ENCODE measurements around the gene UNC5A.

DNA sequence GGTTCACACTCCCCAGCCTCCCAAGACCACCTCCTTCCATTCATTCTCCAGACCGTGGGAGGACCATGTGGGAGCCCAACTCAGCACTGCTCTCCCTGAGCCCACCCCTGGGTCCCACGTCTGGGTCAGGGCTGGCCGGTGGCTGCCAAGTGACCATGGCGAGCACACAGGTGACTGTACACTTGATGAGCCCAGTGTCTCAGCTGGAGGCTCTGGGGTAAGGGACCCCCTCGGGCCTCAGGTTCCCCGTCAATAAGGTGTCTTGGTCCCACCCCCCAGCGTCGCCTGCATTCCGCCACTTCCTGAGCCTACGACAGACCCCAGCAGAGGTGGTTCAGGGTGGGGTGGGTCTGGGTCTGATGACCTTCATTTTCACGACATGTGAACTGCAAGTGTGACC, 50.0 kb downstream of the UNC5A start:
- no peak for TF ChIP-seq STAT5B (CRISPR knock-in tag; IDR thresholded peaks at IDR 0.05)
- TF ChIP-seq, protein P1, sequence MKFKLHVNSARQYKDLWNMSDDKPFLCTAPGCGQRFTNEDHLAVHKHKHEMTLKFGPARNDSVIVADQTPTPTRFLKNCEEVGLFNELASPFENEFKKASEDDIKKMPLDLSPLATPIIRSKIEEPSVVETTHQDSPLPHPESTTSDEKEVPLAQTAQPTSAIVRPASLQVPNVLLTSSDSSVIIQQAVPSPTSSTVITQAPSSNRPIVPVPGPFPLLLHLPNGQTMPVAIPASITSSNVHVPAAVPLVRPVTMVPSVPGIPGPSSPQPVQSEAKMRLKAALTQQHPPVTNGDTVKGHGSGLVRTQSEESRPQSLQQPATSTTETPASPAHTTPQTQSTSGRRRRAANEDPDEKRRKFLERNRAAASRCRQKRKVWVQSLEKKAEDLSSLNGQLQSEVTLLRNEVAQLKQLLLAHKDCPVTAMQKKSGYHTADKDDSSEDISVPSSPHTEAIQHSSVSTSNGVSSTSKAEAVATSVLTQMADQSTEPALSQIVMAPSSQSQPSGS (CRISPR knock-in tag; IDR thresholded peaks at IDR 0.05): no peak
- TF ChIP-seq, protein P2, sequence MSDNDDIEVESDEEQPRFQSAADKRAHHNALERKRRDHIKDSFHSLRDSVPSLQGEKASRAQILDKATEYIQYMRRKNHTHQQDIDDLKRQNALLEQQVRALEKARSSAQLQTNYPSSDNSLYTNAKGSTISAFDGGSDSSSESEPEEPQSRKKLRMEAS (CRISPR knock-in tag; IDR thresholded peaks at IDR 0.05): no peak
- TF ChIP-seq SIX5 (IDR thresholded peaks at IDR 0.05; ENCODE audit: borderline replicate concordance in 1 of 2, insufficient read depth in 1 of 2, low read depth in 1 of 2, low read length in 2 of 2): no peak
- TF ChIP-seq RAD21 (CRISPR knock-in tag; conservative IDR thresholded peaks at IDR 0.05 in 1 of 2, IDR thresholded peaks at IDR 0.05 in 1 of 2): no peak
- no peak for TF ChIP-seq BCL6 (CRISPR knock-in tag; IDR thresholded peaks at IDR 0.05)
- TF ChIP-seq, protein P3, sequence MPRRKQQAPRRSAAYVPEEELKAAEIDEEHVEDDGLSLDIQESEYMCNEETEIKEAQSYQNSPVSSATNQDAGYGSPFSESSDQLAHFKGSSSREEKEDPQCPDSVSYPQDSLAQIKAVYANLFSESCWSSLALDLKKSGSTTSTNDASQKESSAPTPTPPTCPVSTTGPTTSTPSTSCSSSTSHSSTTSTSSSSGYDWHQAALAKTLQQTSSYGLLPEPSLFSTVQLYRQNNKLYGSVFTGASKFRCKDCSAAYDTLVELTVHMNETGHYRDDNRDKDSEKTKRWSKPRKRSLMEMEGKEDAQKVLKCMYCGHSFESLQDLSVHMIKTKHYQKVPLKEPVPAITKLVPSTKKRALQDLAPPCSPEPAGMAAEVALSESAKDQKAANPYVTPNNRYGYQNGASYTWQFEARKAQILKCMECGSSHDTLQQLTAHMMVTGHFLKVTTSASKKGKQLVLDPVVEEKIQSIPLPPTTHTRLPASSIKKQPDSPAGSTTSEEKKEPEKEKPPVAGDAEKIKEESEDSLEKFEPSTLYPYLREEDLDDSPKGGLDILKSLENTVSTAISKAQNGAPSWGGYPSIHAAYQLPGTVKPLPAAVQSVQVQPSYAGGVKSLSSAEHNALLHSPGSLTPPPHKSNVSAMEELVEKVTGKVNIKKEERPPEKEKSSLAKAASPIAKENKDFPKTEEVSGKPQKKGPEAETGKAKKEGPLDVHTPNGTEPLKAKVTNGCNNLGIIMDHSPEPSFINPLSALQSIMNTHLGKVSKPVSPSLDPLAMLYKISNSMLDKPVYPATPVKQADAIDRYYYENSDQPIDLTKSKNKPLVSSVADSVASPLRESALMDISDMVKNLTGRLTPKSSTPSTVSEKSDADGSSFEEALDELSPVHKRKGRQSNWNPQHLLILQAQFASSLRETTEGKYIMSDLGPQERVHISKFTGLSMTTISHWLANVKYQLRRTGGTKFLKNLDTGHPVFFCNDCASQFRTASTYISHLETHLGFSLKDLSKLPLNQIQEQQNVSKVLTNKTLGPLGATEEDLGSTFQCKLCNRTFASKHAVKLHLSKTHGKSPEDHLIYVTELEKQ (CRISPR knock-in tag; IDR thresholded peaks at IDR 0.05): no peak
- no peak for TF ChIP-seq ZNF324 (CRISPR knock-in tag; IDR thresholded peaks at IDR 0.05)
- TF ChIP-seq HNRNPUL1 (IDR thresholded peaks at IDR 0.05; ENCODE audit: low read length): no peak
- no peak for TF ChIP-seq NFE2L1 (tag; IDR thresholded peaks at IDR 0.05; ENCODE audit: borderline replicate concordance, low read depth)
- no peak for TF ChIP-seq TBP (optimal IDR thresholded peaks at IDR 0.05; ENCODE audit: low read depth, low read length)
- no peak for TF ChIP-seq CHD4 (IDR thresholded peaks at IDR 0.05; ENCODE audit: insufficient read depth, insufficient replicate concordance, low read depth, low read length, poor library complexity, severe bottlenecking)
